ENCODE data around the gene NRP1. TPM values are rescaled to one million over a fixed set of nuclear protein-coding genes. Genes with fewer than 3 reads are reported as not detected.

Gene NRP1
- total and polyA plus RNA-seq, 2 of the 8 experiments (the other 6 are each of a cell fraction or from before 2014, with no cell fraction given) = 1.2 to 2.1 TPM

DNA sequence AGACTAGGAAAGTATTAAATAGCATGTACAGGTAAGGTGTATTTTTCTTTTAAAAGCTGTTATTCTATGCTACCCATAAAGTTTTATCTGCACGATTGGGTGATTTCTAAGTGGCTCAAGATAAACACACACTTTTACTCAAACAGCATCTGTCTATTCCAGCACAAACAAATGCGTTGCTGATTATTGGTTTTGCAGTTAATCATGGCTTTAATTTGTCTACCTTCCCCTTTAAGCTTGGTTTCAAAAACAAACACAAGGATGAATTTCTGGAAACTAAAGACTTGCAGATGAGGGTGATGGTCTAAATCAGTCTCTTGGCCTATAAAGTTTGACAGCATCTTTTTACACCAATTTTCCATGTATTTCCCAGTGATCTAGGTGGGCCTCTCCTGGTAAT, 94.2 kb downstream of the NRP1 start:
- H2BK20ac ChIP-seq (ENCODE audit: low read length) = no peak overlapping the region
- H3K9me3 ChIP-seq (ENCODE audit: insufficient read depth in 2 of 2, low read depth in 1 of 2, low read length in 1 of 2) = no peaks in the 10 kb centered on the region
- H2AK5ac ChIP-seq (ENCODE audit: low read depth, low read length) = no peak overlapping the region
- H3K23ac ChIP-seq (ENCODE audit: insufficient read length) = no peak overlapping the region
- H3K56ac ChIP-seq (replicated peaks; ENCODE audit: insufficient read length, low read depth, low read length) = no peak overlapping the region
- no peak overlapping the region for H4K91ac ChIP-seq (replicated peaks; ENCODE audit: insufficient read length, low read length)
- H3K14ac ChIP-seq (ENCODE audit: insufficient read length) = no peak overlapping the region
- H2BK12ac ChIP-seq (ENCODE audit: low read depth, low read length) = no peak overlapping the region
- no peak overlapping the region for H3K4me2 ChIP-seq (ENCODE audit: insufficient read depth in 1 of 2, low read depth in 2 of 2, low read length in 2 of 2)
- no peak overlapping the region for H2BK5ac ChIP-seq (ENCODE audit: low read depth, low read length)
- no peaks in the 10 kb centered on the region for H3K79me2 ChIP-seq (ENCODE audit: control insufficient read depth in 1 of 2, insufficient read depth in 2 of 2, low read length in 2 of 2)
- peaks cover 2% of the 10 kb centered on the region; the same call in 1 of the 2 replicates for H3K23me2 ChIP-seq (ENCODE audit: low read depth, low read length)
- no peak overlapping the region for H4K5ac ChIP-seq (ENCODE audit: insufficient read length, low read depth, low read length)
- no peak overlapping the region for H3K4me3 ChIP-seq (ENCODE audit: extremely low read depth in 1 of 4, insufficient read depth in 2 of 4, low read depth in 3 of 4, low read length in 4 of 4)
- no peak overlapping the region for H2AFZ ChIP-seq (ENCODE audit: low read length)
- no peaks in the 10 kb centered on the region for H3K79me1 ChIP-seq (ENCODE audit: low read depth, low read length)
- H4K8ac ChIP-seq (ENCODE audit: extremely low read depth, insufficient read depth, low read length) = no peak overlapping the region
- H3K27me3 ChIP-seq (replicated peaks in 1 of 4; ENCODE audit: control insufficient read depth in 3 of 4, extremely low read depth in 1 of 4, insufficient read depth in 3 of 4, low read length in 3 of 4) = peaks cover 0 to 1% (median 0%) of the 10 kb centered on the region in 4 experiments; a peak in 1 of 7 replicates
- H3K18ac ChIP-seq (ENCODE audit: extremely low read depth, low read length) = no peak overlapping the region
- no peak overlapping the region for H2BK120ac ChIP-seq (replicated peaks; ENCODE audit: low read depth, low read length)
- no peaks in the 10 kb centered on the region for H3K36me3 ChIP-seq (ENCODE audit: control insufficient read depth in 2 of 4, insufficient read depth in 4 of 4, low read length in 3 of 4)
- ChIA-PET CTCF (ENCODE audit: partially characterized antibody) (interaction anchor here (1.1 to 1.2 kb wide), 2 partner anchors 9 to 58 kb away, joined by 3 read pairs; no protein-coding TSS in a partner anchor), POLR2A (ENCODE audit: partially characterized antibody) (no interaction called here)
- H3K4ac ChIP-seq (replicated peaks; ENCODE audit: insufficient read length, low read depth, low read length) = no peak overlapping the region
- H3K9ac ChIP-seq (replicated peaks in 1 of 4; ENCODE audit: extremely low read depth in 1 of 4, low read depth in 3 of 4, low read length in 3 of 4) = no peak overlapping the region
- 90% methylated on average over 2 of the region's 2 CpGs; no CpG with 5 or more reads in 1 of the 2 experiments for WGBS, 2 experiments (ENCODE audit: extremely low coverage in 1 of 2, insufficient coverage in 1 of 2, insufficient read length in 1 of 2, insufficient replicate concordance in 2 of 2, low coverage in 1 of 2, low lambda C conversion rate in 2 of 2, missing lambda C conversion rate in 1 of 2)
- H3K27ac ChIP-seq (ENCODE audit: low read depth, low read length) = no peak overlapping the region
- no peaks in the 10 kb centered on the region for H4K20me1 ChIP-seq (replicated peaks in 1 of 2; ENCODE audit: control insufficient read depth in 1 of 2, insufficient read depth in 2 of 2, low read length in 2 of 2)
- H3K4me1 ChIP-seq (replicated peaks in 1 of 4; ENCODE audit: control insufficient read depth in 3 of 4, insufficient read depth in 4 of 4, low read length in 3 of 4) = no peaks in the 10 kb centered on the region
- H2BK15ac ChIP-seq (ENCODE audit: low read length) = no peak overlapping the region
- no peak for FAIRE-seq
- no peak for DNase-seq (ENCODE audit: low read depth in 1 of 2, low spot score in 2 of 2)
- TF ChIP-seq NRF1 (IDR thresholded peaks at IDR 0.05; ENCODE audit: low read depth, low read length) (no peak), TAF7 (optimal IDR thresholded peaks at IDR 0.05; ENCODE audit: borderline replicate concordance, low read depth, low read length) (no peak), MAFK (IDR thresholded peaks at IDR 0.05; ENCODE audit: low read depth, low read length) (no peak), RNF2 (IDR thresholded peaks at IDR 0.05; ENCODE audit: borderline replicate concordance, low read depth, low read length, missing control alignments, poor library complexity, severe bottlenecking) (no peak), KDM1A (IDR thresholded peaks at IDR 0.05; ENCODE audit: borderline replicate concordance, low read length) (no peak), SP4 (IDR thresholded peaks at IDR 0.05; ENCODE audit: low read length) (no peak), CHD2 (IDR thresholded peaks at IDR 0.05; ENCODE audit: low read length) (no peak), HDAC6 (IDR thresholded peaks at IDR 0.05; ENCODE audit: low read depth, low read length) (no peak), CEBPB (IDR thresholded peaks at IDR 0.05; ENCODE audit: low read depth, low read length) (no peak), RFX5 (IDR thresholded peaks at IDR 0.05; ENCODE audit: borderline replicate concordance, low read depth, low read length) (no peak), HDAC2 (IDR thresholded peaks at IDR 0.05; ENCODE audit: borderline replicate concordance in 1 of 2, low read depth in 2 of 2, low read length in 2 of 2) (no peak)
- TF ChIP-seq, protein P1, sequence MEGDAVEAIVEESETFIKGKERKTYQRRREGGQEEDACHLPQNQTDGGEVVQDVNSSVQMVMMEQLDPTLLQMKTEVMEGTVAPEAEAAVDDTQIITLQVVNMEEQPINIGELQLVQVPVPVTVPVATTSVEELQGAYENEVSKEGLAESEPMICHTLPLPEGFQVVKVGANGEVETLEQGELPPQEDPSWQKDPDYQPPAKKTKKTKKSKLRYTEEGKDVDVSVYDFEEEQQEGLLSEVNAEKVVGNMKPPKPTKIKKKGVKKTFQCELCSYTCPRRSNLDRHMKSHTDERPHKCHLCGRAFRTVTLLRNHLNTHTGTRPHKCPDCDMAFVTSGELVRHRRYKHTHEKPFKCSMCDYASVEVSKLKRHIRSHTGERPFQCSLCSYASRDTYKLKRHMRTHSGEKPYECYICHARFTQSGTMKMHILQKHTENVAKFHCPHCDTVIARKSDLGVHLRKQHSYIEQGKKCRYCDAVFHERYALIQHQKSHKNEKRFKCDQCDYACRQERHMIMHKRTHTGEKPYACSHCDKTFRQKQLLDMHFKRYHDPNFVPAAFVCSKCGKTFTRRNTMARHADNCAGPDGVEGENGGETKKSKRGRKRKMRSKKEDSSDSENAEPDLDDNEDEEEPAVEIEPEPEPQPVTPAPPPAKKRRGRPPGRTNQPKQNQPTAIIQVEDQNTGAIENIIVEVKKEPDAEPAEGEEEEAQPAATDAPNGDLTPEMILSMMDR (IDR thresholded peaks at IDR 0.05; ENCODE audit: control extremely low read depth in 1 of 3, insufficient read depth in 1 of 3, low read depth in 1 of 3, low read length in 3 of 3) = no peak
